HepG2 (cell line): ENCODE data around the gene PPP4C. TPM values are rescaled to one million over a fixed set of nuclear protein-coding genes. Genes with fewer than 3 reads are reported as not detected.

Experiments
- ATF3 ChIP-seq: sonication (generic); formaldehyde crosslinking; IDR thresholded peaks from 2 replicates; pipeline ENCODE4 v1.4.0; 2020; ENCODE audit warnings: missing genetic modification reagents
- HNRNPUL1 ChIP-seq: fragments of 200-400 bp; formaldehyde crosslinking; IDR thresholded peaks from 2 replicates; pipeline ENCODE4 v1.6.1; 2017; ENCODE audit warnings: low read depth, mild to moderate bottlenecking, low read length, moderate library complexity
- MIER3 ChIP-seq: IDR thresholded peaks from 2 replicates; pipeline ENCODE4 v1.6.1; 2016; ENCODE audit warnings: missing compliant biosample characterization, borderline replicate concordance
- ZBTB25 ChIP-seq: IDR thresholded peaks from 2 replicates; pipeline ENCODE4 v1.6.1; 2018; ENCODE audit warnings: missing genetic modification reagents
- ZBTB8A ChIP-seq: sonication (generic); formaldehyde crosslinking; IDR thresholded peaks from 2 replicates; pipeline ENCODE4 v1.4.0; 2020; ENCODE audit warnings: mild to moderate bottlenecking, low read depth, missing genetic modification reagents, borderline replicate concordance
- ZMYM2 ChIP-seq: sonication (generic); formaldehyde crosslinking; IDR thresholded peaks from 2 replicates; pipeline ENCODE4 v1.8.0; 2022; ENCODE audit warnings: mild to moderate bottlenecking, missing genetic modification reagents
- ZNF12 ChIP-seq: sonication (generic); formaldehyde crosslinking; IDR thresholded peaks from 2 replicates; pipeline ENCODE4 v1.5.0; 2020; ENCODE audit warnings: missing genetic modification reagents
- ZNF205 ChIP-seq: IDR thresholded peaks from 2 replicates; pipeline ENCODE4 v1.6.1; 2018; ENCODE audit warnings: missing biosample characterization, missing genetic modification reagents
- ZNF512B ChIP-seq: sonication (generic); formaldehyde crosslinking; IDR thresholded peaks from 2 replicates; pipeline ENCODE4 v1.5.1; 2020; ENCODE audit warnings: missing genetic modification reagents, mild to moderate bottlenecking, borderline replicate concordance
- ZNF790 ChIP-seq: sonication (generic); formaldehyde crosslinking; IDR thresholded peaks from 2 replicates; pipeline ENCODE4 v1.8.0; 2022; ENCODE audit warnings: missing genetic modification reagents, mild to moderate bottlenecking, borderline replicate concordance
- polyA plus RNA-seq, 8 experiments: library from polyadenylated mRNA; depleted of rRNA in 3 of 8; stranded (reverse) in 7 of 8; unstranded in 1 of 8; fragments of >200 nt; fragmentation: Illumina TruSeq in 4 of 8; extraction: Trizol in 4 of 8; gene quantifications; 2 replicates each; pipeline versions ENCODE4 v1.2.1 to v1.2.3, GENCODE V29; 2011 to 2016; ENCODE audit warnings: low read depth in 4 of 8, missing spikeins in 1 of 8, mixed read lengths in 1 of 8; ENCODE audit not compliant: insufficient read depth in 1 of 8
- total RNA-seq, 5 experiments: library from RNA; depleted of rRNA; stranded (reverse); fragments of >200 nt; fragmentation: Illumina TruSeq; extraction: Trizol; gene quantifications; 2 replicates each; pipeline ENCODE4 v1.2.3, GENCODE V29; 2016; ENCODE audit warnings: low read depth in 1 of 5
- TF ChIP-seq, protein P1 (sequence below): sonication (generic); formaldehyde crosslinking; conservative IDR thresholded peaks from 2 replicates; pipeline ENCODE4 v1.8.0; 2022; ENCODE audit warnings: mild to moderate bottlenecking, moderate library complexity, missing genetic modification reagents
- TF ChIP-seq, protein P2 (sequence below): sonication (generic); formaldehyde crosslinking; IDR thresholded peaks from 2 replicates; pipeline ENCODE4 v1.4.0; 2020; ENCODE audit warnings: missing genetic modification reagents
- TF ChIP-seq, protein P3 (sequence below): sonication (generic); formaldehyde crosslinking; IDR thresholded peaks from 2 replicates; pipeline ENCODE4 v1.5.0; 2020; ENCODE audit warnings: missing genetic modification reagents, mild to moderate bottlenecking, borderline replicate concordance
- TF ChIP-seq, protein P4 (sequence below): sonication (generic); formaldehyde crosslinking; IDR thresholded peaks from 2 replicates; pipeline ENCODE4 v1.4.0; 2020; ENCODE audit warnings: mild to moderate bottlenecking, missing genetic modification reagents

Gene PPP4C
- total and polyA plus RNA-seq, 2 of the 13 experiments (the other 11 are each of a cell fraction or from before 2014, with no cell fraction given): 176 to 220 TPM

- TF ChIP-seq, protein P1, sequence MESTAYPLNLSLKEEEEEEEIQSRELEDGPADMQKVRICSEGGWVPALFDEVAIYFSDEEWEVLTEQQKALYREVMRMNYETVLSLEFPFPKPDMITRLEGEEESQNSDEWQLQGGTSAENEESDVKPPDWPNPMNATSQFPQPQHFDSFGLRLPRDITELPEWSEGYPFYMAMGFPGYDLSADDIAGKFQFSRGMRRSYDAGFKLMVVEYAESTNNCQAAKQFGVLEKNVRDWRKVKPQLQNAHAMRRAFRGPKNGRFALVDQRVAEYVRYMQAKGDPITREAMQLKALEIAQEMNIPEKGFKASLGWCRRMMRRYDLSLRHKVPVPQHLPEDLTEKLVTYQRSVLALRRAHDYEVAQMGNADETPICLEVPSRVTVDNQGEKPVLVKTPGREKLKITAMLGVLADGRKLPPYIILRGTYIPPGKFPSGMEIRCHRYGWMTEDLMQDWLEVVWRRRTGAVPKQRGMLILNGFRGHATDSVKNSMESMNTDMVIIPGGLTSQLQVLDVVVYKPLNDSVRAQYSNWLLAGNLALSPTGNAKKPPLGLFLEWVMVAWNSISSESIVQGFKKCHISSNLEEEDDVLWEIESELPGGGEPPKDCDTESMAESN (CRISPR knock-in tag): peak; percentile 86
- TF ChIP-seq, protein P2, sequence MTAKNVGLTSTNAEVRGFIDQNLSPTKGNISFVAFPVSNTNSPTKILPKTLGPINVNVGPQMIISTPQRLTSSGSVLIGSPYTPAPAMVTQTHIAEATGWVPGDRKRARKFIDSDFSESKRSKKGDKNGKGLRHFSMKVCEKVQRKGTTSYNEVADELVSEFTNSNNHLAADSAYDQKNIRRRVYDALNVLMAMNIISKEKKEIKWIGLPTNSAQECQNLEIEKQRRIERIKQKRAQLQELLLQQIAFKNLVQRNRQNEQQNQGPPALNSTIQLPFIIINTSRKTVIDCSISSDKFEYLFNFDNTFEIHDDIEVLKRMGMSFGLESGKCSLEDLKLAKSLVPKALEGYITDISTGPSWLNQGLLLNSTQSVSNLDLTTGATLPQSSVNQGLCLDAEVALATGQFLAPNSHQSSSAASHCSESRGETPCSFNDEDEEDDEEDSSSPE (CRISPR knock-in tag): peak; percentile 62
- TF ChIP-seq ZBTB8A (no peak), MIER3 (peak; percentile 74; the same call in 1 of the 2 replicates), ZNF512B (CRISPR knock-in tag) (peak; percentile 18; the same call in 1 of the 2 replicates), ZNF205 (CRISPR knock-in tag) (peak; percentile 13; the same call in 1 of the 2 replicates), HNRNPUL1 (no peak), ZBTB25 (CRISPR knock-in tag) (no peak), ZNF790 (no peak), ZNF12 (peak; percentile 44; the same call in 1 of the 2 replicates), ATF3 (CRISPR knock-in tag) (peak; percentile 30; the same call in 1 of the 2 replicates), ZMYM2 (CRISPR knock-in tag) (peak; percentile 82)
- TF ChIP-seq, protein P3, sequence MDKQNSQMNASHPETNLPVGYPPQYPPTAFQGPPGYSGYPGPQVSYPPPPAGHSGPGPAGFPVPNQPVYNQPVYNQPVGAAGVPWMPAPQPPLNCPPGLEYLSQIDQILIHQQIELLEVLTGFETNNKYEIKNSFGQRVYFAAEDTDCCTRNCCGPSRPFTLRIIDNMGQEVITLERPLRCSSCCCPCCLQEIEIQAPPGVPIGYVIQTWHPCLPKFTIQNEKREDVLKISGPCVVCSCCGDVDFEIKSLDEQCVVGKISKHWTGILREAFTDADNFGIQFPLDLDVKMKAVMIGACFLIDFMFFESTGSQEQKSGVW (CRISPR knock-in tag): no peak
- TF ChIP-seq, protein P4, sequence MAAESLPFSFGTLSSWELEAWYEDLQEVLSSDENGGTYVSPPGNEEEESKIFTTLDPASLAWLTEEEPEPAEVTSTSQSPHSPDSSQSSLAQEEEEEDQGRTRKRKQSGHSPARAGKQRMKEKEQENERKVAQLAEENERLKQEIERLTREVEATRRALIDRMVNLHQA (CRISPR knock-in tag): no peak
Observed at GRCh38 chr16:30112197-30113030, 36.6 kb downstream of the PPP4C start (continued).
